ENCODE results near the gene LRP1B.

DNA sequence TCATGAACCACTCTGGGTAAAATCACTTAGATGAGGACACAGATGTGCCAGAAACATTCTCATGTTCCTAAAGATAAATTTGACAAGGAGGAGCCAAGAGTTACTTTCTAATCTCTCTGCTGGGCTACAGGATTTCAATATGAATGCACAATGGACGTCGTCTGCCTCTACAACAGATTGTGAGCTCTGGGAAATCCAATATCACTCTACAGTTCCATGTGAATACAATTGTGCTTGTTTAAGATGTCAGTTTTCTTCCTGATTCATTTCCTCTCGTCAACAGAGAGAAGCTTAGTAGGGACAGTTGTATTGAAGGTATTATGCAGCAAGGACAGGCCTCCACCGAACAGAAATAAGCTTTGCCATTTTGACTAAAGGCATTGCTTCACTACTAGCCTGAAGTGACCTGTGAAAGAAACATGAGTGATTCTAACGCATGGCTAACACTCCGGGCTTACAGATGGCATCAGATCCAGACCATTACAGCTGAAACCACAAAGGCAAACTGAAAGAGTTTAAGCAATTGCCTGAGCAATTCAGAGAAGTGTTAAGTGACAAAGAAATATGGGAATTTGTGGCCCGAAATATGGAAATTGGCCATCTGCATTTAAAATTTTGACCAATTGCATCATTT, 1591.5 kb downstream of the LRP1B start:
- no peak for TF ChIP-seq CTCF (conservative IDR thresholded peaks at IDR 0.05; ENCODE audit: low read length)
- TF ChIP-seq EZH2phosphoT487 (IDR thresholded peaks at IDR 0.05; ENCODE audit: borderline replicate concordance): no peak
